ENCODE data around the gene PUS1.

Gene PUS1

GRCh38 chr12:131917139-131917710 lies 11.9 kb upstream of the PUS1 start:
- DNase-seq: no peak

GRCh38 chr12:131917711-131918306 lies 11.3 kb upstream of the PUS1 start:
- no peak for DNase-seq

- no peak for DNase-seq
Measured at GRCh38 chr12:131918311-131919050, 10.6 kb upstream of the PUS1 start.

GRCh38 chr12:131919051-131919347 lies 10.1 kb upstream of the PUS1 start:
- DNase-seq: no peak

- no peak for DNase-seq
Measured at GRCh38 chr12:131919366-131920156, 9.5 kb upstream of the PUS1 start.

GRCh38 chr12:131920157-131920508 lies 8.9 kb upstream of the PUS1 start:
- no peak for DNase-seq

GRCh38 chr12:131920902-131921840 lies 7.9 kb upstream of the PUS1 start:
- DNase-seq: no peak

- DNase-seq: no peak
Measured at GRCh38 chr12:131921866-131922769, 7.0 kb upstream of the PUS1 start.

GRCh38 chr12:131922772-131923171 lies 6.3 kb upstream of the PUS1 start:
- DNase-seq: no peak

- no peak for DNase-seq
Measured at GRCh38 chr12:131923260-131923659, 5.8 kb upstream of the PUS1 start.

- no peak for DNase-seq
Measured at GRCh38 chr12:131927110-131928079, 1.7 kb upstream of the PUS1 start.

- peak; percentile 44 for DNase-seq
Measured at GRCh38 chr12:131928080-131928710, 881 bp upstream of the PUS1 start.

GRCh38 chr12:131929581-131930456 lies 743 bp downstream of the PUS1 start:
- peak; percentile 53 for DNase-seq

GRCh38 chr12:131930510-131930909 lies 1.4 kb downstream of the PUS1 start:
- DNase-seq: no peak

GRCh38 chr12:131933387-131933786 lies 4.3 kb downstream of the PUS1 start:
- DNase-seq: no peak

- no peak for DNase-seq
Measured at GRCh38 chr12:131934535-131934934, 5.5 kb downstream of the PUS1 start.

GRCh38 chr12:131938082-131938481 lies 9.0 kb downstream of the PUS1 start:
- no peak for DNase-seq

- DNase-seq: no peak
Measured at GRCh38 chr12:131939007-131939406, 9.9 kb downstream of the PUS1 start.

- DNase-seq: no peak
Measured at GRCh38 chr12:131940141-131940547, 11.1 kb downstream of the PUS1 start.
